Mucosa of descending colon (tissue), 3 donors: ENCODE data around the gene RAPGEF3. TPM values are rescaled to one million over a fixed set of nuclear protein-coding genes. Genes with fewer than 3 reads are reported as not detected.

Experiments
- ATAC-seq: fragments of 200-7000 bp; cut with Tn5 transposase; one replicate; pipeline ENCODE4 v1.9.1; 2020; ENCODE audit warnings: mild to moderate bottlenecking, moderate library complexity
- DNase-seq, 3 donors: peaks; one replicate each; pipeline ENCODE4 v3.0.0-alpha.2; 2020
- H3K36me3 ChIP-seq: fragments of 200-600 bp; one replicate; pipeline ENCODE4 v1.8.0; 2021; ENCODE audit warnings: low read depth, mild to moderate bottlenecking
- H3K4me1 ChIP-seq: fragments of 200-600 bp; one replicate; pipeline ENCODE4 v1.8.0; 2021; ENCODE audit warnings: low read depth, mild to moderate bottlenecking
- H3K4me3 ChIP-seq: fragments of 200-600 bp; one replicate; pipeline ENCODE4 v1.8.0; 2021; ENCODE audit warnings: mild to moderate bottlenecking
- H3K9me3 ChIP-seq: fragments of 200-600 bp; one replicate; pipeline ENCODE4 v1.8.0; 2021; ENCODE audit warnings: mild to moderate bottlenecking
- intact Hi-C, 2 donors: fragments of 100-400 bp; cut with DNase I in 1 of 2; cut with micrococcal nuclease in 1 of 2; formaldehyde crosslinking; loops; one replicate each; pipeline versions ENCODE4 v1.11.0 to v1.11.1; 2022; cut with DNase I, micrococcal nuclease
- total RNA-seq, 3 donors: library from RNA; stranded (reverse); fragmentation: NEBNext Ultra II Directional in 2 of 3; extraction: Animal tissue kit (Norgen Biotek cat#: 25700) in 2 of 3; gene quantifications; one replicate each; pipeline versions ENCODE4 v1.2.1 to v1.2.4, GENCODE V29; 2021 to 2023
- TF ChIP-seq, protein P1 (sequence below): fragments of 200-600 bp; IDR thresholded peaks from one replicate; pipeline ENCODE4 v1.8.0; 2022; ENCODE audit warnings: antibody characterized with exemption, mild to moderate bottlenecking
- donor health status: DM: no; HTN: no; CAD: no; lungs with moderate emphysema.
- donor health status: DM: no; HTN: no; CAD: no.
- donor health status: DM: no; HTN: yes; CAD: no.

RAPGEF3 gene
- total RNA-seq, 3 donors from 2014 or later: 9.5 to 15.6 (median 11.4) TPM

DNA sequence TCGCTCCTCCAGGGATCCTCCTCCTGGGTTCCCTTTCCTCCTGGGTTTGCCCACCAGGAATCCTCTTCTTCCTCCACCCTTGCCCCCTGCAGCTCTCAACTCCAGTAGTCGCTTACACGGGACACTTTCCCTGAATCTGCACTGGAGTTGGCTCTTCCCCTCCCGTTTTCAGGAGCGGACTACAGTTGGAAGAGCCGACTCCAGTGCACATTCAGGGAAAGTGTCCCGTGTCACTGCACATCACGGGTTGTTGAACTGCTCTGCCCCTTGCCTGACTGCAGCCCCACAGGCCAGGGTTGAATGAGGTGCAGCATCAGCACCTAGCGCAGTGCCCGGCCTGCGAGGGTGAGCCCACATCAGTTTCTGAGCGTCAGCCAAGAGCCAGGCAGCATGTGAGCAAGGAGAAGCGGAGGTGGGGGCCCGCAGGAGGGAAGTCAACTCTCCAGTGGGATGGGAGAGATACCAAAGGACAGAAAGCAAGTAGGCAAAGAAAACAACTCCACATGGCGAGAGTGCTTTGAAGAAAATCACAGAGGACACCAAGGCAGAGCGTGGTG, 13.1 kb downstream of the RAPGEF3 start:
- H3K4me1 ChIP-seq: peaks cover 8% of the 10 kb centered on the region
- intact Hi-C loops: loop anchor here in 1 of 2 donors (10.0 kb wide), 1 partner anchor 89 kb away; no protein-coding TSS in a partner anchor
- no peaks in the 10 kb centered on the region for H3K36me3 ChIP-seq
- DNase-seq (no peak), ATAC-seq (no peak)
- TF ChIP-seq, protein P1, sequence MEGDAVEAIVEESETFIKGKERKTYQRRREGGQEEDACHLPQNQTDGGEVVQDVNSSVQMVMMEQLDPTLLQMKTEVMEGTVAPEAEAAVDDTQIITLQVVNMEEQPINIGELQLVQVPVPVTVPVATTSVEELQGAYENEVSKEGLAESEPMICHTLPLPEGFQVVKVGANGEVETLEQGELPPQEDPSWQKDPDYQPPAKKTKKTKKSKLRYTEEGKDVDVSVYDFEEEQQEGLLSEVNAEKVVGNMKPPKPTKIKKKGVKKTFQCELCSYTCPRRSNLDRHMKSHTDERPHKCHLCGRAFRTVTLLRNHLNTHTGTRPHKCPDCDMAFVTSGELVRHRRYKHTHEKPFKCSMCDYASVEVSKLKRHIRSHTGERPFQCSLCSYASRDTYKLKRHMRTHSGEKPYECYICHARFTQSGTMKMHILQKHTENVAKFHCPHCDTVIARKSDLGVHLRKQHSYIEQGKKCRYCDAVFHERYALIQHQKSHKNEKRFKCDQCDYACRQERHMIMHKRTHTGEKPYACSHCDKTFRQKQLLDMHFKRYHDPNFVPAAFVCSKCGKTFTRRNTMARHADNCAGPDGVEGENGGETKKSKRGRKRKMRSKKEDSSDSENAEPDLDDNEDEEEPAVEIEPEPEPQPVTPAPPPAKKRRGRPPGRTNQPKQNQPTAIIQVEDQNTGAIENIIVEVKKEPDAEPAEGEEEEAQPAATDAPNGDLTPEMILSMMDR: no peak
- no peaks in the 10 kb centered on the region for H3K9me3 ChIP-seq
- H3K4me3 ChIP-seq: no peak overlapping the region

DNA sequence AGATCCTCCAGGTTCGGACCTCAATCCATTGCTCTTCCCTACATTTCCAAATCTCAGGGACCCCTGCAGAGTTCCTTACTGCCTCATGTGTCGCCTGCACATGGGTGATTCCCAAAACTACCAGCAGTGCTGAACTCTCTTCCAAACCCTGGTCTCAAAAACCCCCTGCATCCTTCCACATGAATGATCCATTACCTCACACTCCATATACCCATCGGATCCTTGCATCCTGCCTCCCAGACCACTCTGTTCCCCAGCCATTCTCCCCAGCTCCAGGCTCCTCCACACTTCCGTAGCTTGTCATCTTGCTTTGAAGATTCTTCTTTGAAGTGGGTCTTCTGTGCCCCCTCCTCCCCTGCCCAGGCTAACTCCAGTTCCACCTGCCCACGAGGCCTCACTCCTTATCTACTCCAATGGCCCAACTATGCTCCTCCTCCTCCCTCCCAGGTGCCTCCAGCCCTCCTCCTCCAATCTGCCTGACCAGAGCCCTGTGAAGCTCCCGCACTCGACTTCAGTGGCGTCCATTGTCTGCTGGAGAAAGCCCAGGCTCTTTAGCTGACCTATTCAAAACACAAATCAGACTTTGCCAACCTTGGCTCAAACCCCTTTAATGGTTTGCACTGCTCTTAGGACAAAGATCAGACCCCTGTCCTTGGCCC, 13.8 kb downstream of the RAPGEF3 start:
- Histone ChIP-seq H3K4me1 (peaks cover 11% of the 10 kb centered on the region), H3K9me3 (no peaks in the 10 kb centered on the region), H3K4me3 (no peak overlapping the region), H3K36me3 (no peaks in the 10 kb centered on the region)
- intact Hi-C loops: loop anchor here in 1 of 2 donors (10.0 kb wide), 1 partner anchor 90 kb away; no protein-coding TSS in a partner anchor
- ATAC-seq: no peak
- no peak for DNase-seq
- TF ChIP-seq, protein P1: no peak

DNA sequence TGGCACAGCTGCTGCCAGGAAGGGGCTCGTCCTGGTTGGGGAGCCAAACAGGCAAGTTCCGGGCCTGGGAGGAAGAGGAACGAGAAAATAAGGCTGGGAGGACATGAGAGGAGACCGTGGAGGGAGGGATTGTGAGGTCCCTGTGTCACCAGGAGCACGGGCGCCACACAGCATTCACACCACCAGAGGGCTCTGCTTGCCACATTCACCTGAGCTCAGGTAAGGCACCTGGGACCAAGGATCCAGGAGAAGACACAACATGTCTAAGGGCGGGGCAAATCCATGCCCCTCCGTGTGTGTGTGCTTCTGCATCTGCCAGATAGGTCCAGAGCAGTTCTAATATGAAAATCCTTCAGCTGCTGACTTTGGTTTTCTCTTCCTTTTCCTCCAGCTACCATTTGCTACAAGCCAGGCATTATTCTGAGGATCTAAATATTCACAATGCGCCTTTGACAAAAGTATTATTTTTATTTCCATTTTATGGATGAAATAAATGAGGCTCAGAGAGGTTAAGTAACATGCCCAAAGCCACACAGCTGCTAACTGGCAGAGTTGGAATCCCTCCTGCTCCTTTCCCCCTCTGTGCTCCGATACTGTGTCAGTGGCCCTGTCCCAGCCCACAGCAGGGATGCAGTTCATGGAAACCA, 14.6 kb downstream of the RAPGEF3 start:
- H3K4me3 ChIP-seq: no peak overlapping the region
- no peaks in the 10 kb centered on the region for H3K9me3 ChIP-seq
- H3K4me1 ChIP-seq: peaks cover 14% of the 10 kb centered on the region
- DNase-seq (peak; percentile 72 to 92 (median 88)), ATAC-seq (peak; percentile 77)
- TF ChIP-seq, protein P1: peak; percentile 71
- intact Hi-C loops: loop anchor here in 1 of 2 donors (10.0 kb wide), 1 partner anchor 91 kb away; no protein-coding TSS in a partner anchor
- H3K36me3 ChIP-seq: no peaks in the 10 kb centered on the region

DNA sequence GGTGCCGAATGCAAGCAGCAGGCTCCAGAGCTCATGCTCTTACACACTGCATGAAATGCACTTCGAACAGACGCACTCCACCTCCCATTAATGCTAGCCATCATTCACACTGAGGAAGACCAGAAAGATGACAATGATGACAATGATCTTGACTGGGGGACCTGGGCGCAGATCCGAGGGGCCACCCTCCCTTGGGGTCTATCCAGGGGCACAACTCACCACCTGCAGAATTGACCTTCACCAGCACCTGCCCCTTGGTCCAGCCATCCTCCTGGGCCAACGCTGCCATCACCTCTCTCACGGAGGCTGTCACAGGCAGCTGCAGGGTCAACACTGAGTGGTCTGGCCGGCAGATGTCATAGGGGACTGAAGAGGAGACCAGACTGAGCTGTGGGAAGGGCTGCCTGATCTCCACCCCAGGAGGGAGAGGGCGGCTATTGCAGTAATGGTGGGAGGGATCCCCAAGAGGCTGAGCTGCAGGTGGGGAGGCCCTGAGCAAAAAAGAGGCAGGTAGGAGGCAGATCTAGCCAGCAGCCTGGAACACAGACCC, 15.3 kb downstream of the RAPGEF3 start:
- TF ChIP-seq, protein P1: no peak
- intact Hi-C loops: loop anchor here in 1 of 2 donors (10.0 kb wide), 1 partner anchor 91 kb away; no protein-coding TSS in a partner anchor
- H3K36me3 ChIP-seq: no peaks in the 10 kb centered on the region
- H3K9me3 ChIP-seq: no peaks in the 10 kb centered on the region
- DNase-seq (peak in 1 of 3 donors; percentile 25), ATAC-seq (no peak)
- H3K4me3 ChIP-seq: no peak overlapping the region
- H3K4me1 ChIP-seq: peaks cover 14% of the 10 kb centered on the region

DNA sequence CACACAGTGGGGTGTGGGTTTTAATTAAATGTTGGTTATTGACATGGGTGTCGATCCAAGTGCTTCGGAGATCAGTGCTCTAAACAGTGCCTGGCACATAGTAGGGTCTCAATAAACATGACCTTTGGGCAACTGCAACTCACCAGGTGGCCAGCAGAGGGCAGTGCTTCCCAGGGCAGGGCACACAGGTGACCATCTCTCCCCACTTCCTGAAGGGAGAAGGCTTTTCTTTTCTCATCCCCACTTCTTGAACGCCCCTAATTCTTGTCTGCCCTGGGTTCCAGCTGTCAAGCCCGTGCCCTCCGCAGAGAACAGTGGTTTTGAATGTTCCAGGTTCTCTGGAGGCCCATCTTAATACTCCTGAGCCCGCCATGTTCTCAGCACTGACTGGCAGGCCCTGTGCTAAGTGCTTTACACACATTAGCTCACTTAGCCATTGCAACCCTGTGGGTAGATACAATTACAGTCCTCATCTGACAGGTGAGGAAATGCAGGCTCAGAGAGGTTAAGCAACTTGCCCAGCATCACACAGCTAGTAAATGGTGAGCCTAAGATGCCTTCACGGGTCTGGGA, 16.3 kb downstream of the RAPGEF3 start:
- Histone ChIP-seq H3K36me3 (no peaks in the 10 kb centered on the region), H3K4me3 (no peak overlapping the region), H3K9me3 (no peaks in the 10 kb centered on the region), H3K4me1 (peaks cover 14% of the 10 kb centered on the region)
- intact Hi-C loops: loop anchor here in 1 of 2 donors (10.0 kb wide), 1 partner anchor 92 kb away; no protein-coding TSS in a partner anchor
- peak; percentile 52 for ATAC-seq
- TF ChIP-seq, protein P1: peak; percentile 94
- peak; percentile 65 to 85 (median 77) for DNase-seq
